ENCODE data around the gene KIF3A.

The KIF3A gene

DNA sequence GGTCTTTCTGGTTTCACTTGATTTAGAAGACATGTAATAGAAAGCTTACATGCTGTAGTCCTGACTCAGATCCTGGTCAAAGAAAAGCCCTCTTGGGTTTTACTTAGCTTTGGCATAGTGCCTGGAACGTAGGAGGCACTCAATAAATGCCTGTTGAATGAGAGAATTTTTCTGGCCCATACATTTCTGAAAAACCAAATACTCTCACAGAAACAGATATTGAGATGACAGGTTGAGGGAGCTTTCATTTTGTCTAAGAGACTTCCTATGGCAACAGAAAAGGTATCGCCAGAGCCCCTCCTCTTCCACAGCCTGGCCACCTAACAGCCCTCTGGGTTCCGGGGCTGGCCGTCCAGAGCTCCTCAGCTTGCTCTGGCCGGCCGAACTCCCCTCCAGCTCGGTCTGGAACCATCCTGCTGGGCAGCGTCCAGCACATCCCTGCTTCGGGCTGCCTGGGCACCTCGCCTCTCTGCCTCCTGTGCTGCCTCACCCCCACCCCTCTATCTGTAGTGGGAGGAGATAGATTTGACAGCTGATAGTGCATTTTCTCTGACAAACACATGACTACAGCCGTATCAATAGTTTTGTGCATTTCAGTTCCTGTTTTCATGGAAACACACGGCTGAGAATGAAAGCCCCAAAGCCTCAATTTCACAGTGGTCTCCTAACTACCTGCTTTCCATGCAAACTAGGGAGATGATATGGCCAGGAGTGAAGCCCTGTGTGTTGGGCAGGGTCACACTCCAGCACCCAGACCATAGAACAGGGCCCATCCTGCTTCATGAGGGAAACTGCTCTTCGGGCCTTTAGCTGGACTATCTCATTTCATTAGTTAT, 62.5 kb downstream of the KIF3A start:
- peak; percentile 79 for ATAC-seq
- TF ChIP-seq ISL1 (CRISPR knock-in tag; IDR thresholded peaks at IDR 0.05) (peak; percentile 74), ARNTL (CRISPR knock-in tag; IDR thresholded peaks at IDR 0.05; ENCODE audit: borderline replicate concordance, low read depth) (no peak)

DNA sequence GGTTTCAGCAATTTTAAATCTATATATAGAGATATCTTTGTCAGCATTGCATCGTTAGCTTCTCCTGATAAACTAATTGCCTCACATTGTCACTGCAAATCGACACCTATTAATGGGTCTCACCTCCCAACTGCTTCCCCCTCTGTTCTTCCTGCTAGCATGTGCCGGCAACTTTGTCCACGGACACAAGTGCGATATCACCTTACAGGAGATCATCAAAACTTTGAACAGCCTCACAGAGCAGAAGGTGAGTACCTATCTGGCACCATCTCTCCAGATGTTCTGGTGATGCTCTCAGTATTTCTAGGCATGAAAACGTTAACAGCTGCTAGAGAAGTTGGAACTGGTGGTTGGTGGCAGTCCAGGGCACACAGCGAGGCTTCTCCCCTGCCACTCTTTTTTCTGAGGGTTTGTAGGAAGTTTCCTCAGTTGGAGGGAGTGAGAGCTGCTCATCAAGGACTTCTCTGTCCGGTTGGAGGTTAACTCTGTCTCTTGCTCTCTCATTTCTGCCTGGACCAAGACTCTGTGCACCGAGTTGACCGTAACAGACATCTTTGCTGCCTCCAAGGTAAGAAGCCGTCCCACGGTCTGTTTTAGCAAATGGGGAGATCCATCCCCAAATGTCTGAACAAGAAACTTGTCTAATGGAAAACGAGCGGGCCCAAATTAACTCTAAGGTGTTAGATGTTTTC, 63.3 kb downstream of the KIF3A start, which contains the start of gene IL4:
TSS of gene IL4 (plus strand) at position 51 of the 692 bp plus-strand sequence. CDS start at position 113, 62 bp downstream.
- peak; percentile 4 for ATAC-seq
- TF ChIP-seq ZC3H10 (CRISPR knock-in tag; IDR thresholded peaks at IDR 0.05) (no peak), ZFP3 (CRISPR knock-in tag; IDR thresholded peaks at IDR 0.05) (no peak), PPARA (CRISPR knock-in tag; IDR thresholded peaks at IDR 0.05; ENCODE audit: borderline replicate concordance) (no peak), SNAI2 (CRISPR knock-in tag; IDR thresholded peaks at IDR 0.05) (no peak), ARNTL (CRISPR knock-in tag; IDR thresholded peaks at IDR 0.05; ENCODE audit: borderline replicate concordance, low read depth) (no peak), RARB (CRISPR knock-in tag; IDR thresholded peaks at IDR 0.05) (no peak), CSDC2 (CRISPR knock-in tag; IDR thresholded peaks at IDR 0.05) (no peak), ZNF70 (CRISPR knock-in tag; IDR thresholded peaks at IDR 0.05) (no peak), GLIS3 (CRISPR knock-in tag; IDR thresholded peaks at IDR 0.05) (no peak), ISL1 (CRISPR knock-in tag; IDR thresholded peaks at IDR 0.05) (no peak), ZNF565 (CRISPR knock-in tag; conservative IDR thresholded peaks at IDR 0.05; ENCODE audit: low read depth) (no peak)

DNA sequence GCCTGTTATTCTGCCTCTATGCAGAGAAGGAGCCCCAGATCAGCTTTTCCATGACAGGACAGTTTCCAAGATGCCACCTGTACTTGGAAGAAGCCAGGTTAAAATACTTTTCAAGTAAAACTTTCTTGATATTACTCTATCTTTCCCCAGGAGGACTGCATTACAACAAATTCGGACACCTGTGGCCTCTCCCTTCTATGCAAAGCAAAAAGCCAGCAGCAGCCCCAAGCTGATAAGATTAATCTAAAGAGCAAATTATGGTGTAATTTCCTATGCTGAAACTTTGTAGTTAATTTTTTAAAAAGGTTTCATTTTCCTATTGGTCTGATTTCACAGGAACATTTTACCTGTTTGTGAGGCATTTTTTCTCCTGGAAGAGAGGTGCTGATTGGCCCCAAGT, 63.9 kb downstream of the KIF3A start:
- TF ChIP-seq ZNF70 (CRISPR knock-in tag; IDR thresholded peaks at IDR 0.05) (no peak), TCF4 (CRISPR knock-in tag; IDR thresholded peaks at IDR 0.05; ENCODE audit: borderline replicate concordance) (no peak), TOX (CRISPR knock-in tag; IDR thresholded peaks at IDR 0.05; ENCODE audit: borderline replicate concordance) (no peak), ZFP30 (CRISPR knock-in tag; IDR thresholded peaks at IDR 0.05) (no peak), ZNF565 (CRISPR knock-in tag; conservative IDR thresholded peaks at IDR 0.05; ENCODE audit: low read depth) (no peak), ESRRG (CRISPR knock-in tag; IDR thresholded peaks at IDR 0.05) (no peak)
- TF ChIP-seq, protein P1, sequence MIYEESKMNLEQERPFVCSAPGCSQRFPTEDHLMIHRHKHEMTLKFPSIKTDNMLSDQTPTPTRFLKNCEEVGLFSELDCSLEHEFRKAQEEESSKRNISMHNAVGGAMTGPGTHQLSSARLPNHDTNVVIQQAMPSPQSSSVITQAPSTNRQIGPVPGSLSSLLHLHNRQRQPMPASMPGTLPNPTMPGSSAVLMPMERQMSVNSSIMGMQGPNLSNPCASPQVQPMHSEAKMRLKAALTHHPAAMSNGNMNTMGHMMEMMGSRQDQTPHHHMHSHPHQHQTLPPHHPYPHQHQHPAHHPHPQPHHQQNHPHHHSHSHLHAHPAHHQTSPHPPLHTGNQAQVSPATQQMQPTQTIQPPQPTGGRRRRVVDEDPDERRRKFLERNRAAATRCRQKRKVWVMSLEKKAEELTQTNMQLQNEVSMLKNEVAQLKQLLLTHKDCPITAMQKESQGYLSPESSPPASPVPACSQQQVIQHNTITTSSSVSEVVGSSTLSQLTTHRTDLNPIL (CRISPR knock-in tag; IDR thresholded peaks at IDR 0.05; ENCODE audit: low read depth): no peak
- TF ChIP-seq, protein P2, sequence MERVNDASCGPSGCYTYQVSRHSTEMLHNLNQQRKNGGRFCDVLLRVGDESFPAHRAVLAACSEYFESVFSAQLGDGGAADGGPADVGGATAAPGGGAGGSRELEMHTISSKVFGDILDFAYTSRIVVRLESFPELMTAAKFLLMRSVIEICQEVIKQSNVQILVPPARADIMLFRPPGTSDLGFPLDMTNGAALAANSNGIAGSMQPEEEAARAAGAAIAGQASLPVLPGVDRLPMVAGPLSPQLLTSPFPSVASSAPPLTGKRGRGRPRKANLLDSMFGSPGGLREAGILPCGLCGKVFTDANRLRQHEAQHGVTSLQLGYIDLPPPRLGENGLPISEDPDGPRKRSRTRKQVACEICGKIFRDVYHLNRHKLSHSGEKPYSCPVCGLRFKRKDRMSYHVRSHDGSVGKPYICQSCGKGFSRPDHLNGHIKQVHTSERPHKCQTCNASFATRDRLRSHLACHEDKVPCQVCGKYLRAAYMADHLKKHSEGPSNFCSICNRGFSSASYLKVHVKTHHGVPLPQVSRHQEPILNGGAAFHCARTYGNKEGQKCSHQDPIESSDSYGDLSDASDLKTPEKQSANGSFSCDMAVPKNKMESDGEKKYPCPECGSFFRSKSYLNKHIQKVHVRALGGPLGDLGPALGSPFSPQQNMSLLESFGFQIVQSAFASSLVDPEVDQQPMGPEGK (CRISPR knock-in tag; IDR thresholded peaks at IDR 0.05; ENCODE audit: borderline replicate concordance): no peak
- no peak for ATAC-seq

DNA sequence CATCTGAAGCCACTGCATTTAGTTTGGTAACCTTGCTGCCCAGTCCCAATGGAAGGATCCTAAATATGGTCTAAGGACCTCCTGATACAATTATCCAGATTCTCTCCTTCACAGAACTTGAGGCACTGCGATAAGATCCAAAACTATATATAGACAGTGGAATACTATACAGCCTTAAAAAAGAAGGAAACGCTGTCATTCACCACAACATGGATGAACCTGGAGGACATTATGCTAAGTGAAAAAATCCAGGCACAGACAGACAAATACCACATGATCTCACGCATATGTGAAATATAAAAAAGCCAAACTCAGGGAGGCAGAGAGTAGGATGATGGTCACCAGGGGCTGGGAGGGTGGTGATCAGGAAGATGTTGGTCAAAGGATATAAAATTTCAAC, 66.3 kb downstream of the KIF3A start:
- TF ChIP-seq BACH2 (CRISPR knock-in tag; IDR thresholded peaks at IDR 0.05; ENCODE audit: borderline replicate concordance) (no peak), ZNF70 (CRISPR knock-in tag; IDR thresholded peaks at IDR 0.05) (no peak), ZC3H10 (CRISPR knock-in tag; IDR thresholded peaks at IDR 0.05) (no peak), SNAI2 (CRISPR knock-in tag; IDR thresholded peaks at IDR 0.05) (no peak), PPARA (CRISPR knock-in tag; IDR thresholded peaks at IDR 0.05; ENCODE audit: borderline replicate concordance) (no peak), TCF4 (CRISPR knock-in tag; IDR thresholded peaks at IDR 0.05; ENCODE audit: borderline replicate concordance) (no peak), OSR1 (CRISPR knock-in tag; IDR thresholded peaks at IDR 0.05) (no peak), ZFP3 (CRISPR knock-in tag; IDR thresholded peaks at IDR 0.05) (no peak), ISL1 (CRISPR knock-in tag; IDR thresholded peaks at IDR 0.05) (no peak), ZNF8 (CRISPR knock-in tag; IDR thresholded peaks at IDR 0.05) (no peak), GLIS3 (CRISPR knock-in tag; IDR thresholded peaks at IDR 0.05) (no peak)
- TF ChIP-seq, protein P3, sequence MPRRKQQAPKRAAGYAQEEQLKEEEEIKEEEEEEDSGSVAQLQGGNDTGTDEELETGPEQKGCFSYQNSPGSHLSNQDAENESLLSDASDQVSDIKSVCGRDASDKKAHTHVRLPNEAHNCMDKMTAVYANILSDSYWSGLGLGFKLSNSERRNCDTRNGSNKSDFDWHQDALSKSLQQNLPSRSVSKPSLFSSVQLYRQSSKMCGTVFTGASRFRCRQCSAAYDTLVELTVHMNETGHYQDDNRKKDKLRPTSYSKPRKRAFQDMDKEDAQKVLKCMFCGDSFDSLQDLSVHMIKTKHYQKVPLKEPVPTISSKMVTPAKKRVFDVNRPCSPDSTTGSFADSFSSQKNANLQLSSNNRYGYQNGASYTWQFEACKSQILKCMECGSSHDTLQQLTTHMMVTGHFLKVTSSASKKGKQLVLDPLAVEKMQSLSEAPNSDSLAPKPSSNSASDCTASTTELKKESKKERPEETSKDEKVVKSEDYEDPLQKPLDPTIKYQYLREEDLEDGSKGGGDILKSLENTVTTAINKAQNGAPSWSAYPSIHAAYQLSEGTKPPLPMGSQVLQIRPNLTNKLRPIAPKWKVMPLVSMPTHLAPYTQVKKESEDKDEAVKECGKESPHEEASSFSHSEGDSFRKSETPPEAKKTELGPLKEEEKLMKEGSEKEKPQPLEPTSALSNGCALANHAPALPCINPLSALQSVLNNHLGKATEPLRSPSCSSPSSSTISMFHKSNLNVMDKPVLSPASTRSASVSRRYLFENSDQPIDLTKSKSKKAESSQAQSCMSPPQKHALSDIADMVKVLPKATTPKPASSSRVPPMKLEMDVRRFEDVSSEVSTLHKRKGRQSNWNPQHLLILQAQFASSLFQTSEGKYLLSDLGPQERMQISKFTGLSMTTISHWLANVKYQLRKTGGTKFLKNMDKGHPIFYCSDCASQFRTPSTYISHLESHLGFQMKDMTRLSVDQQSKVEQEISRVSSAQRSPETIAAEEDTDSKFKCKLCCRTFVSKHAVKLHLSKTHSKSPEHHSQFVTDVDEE (CRISPR knock-in tag; IDR thresholded peaks at IDR 0.05): no peak
- no peak for ATAC-seq

All from SK-N-SH treated with all-trans-retinoic acid at 6 μM for 48 hours (cell line).